ENCODE results near the gene EVA1C.

Gene EVA1C

DNA sequence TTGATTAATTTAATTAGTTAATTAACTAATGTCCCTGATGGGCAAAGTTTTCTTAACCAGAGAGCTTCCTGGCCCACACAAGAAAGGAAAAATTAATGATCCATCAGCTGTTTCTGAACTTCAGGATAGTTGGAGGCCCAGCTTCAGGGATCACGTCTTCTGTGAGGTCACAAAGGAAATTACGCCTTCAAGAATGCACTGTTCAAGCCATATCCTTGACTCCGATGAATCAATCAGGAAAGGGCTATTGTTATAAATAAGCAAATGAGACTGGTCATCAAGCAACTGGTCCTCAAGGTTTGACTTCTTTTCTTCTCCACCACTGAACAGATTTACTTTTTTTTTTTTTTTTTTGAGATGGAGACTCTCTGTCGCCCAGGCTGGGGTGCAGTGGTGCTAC, 132.2 kb downstream of the EVA1C start:
- DNase-seq (ENCODE audit: extremely low read depth, low read depth) = no peak
- TF ChIP-seq, protein P1, sequence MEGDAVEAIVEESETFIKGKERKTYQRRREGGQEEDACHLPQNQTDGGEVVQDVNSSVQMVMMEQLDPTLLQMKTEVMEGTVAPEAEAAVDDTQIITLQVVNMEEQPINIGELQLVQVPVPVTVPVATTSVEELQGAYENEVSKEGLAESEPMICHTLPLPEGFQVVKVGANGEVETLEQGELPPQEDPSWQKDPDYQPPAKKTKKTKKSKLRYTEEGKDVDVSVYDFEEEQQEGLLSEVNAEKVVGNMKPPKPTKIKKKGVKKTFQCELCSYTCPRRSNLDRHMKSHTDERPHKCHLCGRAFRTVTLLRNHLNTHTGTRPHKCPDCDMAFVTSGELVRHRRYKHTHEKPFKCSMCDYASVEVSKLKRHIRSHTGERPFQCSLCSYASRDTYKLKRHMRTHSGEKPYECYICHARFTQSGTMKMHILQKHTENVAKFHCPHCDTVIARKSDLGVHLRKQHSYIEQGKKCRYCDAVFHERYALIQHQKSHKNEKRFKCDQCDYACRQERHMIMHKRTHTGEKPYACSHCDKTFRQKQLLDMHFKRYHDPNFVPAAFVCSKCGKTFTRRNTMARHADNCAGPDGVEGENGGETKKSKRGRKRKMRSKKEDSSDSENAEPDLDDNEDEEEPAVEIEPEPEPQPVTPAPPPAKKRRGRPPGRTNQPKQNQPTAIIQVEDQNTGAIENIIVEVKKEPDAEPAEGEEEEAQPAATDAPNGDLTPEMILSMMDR (IDR thresholded peaks at IDR 0.05; ENCODE audit: low read depth, low read length) = no peak

GRCh38 chr21:32545948-32546441, 133.5 kb downstream of the EVA1C start:
- no peak for DNase-seq (ENCODE audit: extremely low read depth, low read depth)
- TF ChIP-seq, protein P1 (IDR thresholded peaks at IDR 0.05; ENCODE audit: low read depth, low read length) = no peak

GRCh38 chr21:32547018-32547417, 134.5 kb downstream of the EVA1C start:
- TF ChIP-seq, protein P1 (IDR thresholded peaks at IDR 0.05; ENCODE audit: low read depth, low read length) = no peak
- DNase-seq (ENCODE audit: extremely low read depth, low read depth) = no peak

DNA sequence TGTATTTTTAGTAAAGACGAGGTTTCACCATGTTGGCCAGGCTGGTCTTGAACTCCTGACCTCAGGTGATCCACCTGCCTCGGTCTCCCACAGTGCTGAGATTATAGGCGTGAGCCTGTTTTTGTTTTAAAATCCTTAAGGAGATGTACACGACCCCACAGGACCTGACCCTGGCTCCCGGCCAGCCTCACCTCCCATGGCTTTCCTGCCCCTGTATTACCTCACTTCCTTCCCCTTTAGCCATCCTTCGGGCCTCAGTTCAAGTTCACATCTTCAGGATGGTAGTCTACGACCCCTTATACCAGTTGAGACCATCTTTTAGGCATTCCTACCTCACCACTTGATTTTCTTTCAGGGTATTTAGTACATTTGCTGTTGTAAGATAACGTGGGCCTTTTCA, 136.5 kb downstream of the EVA1C start:
- TF ChIP-seq, protein P1 (IDR thresholded peaks at IDR 0.05; ENCODE audit: low read depth, low read length) = no peak
- no peak for DNase-seq (ENCODE audit: extremely low read depth, low read depth)

GRCh38 chr21:32549440-32549839, 136.9 kb downstream of the EVA1C start:
- no peak for DNase-seq (ENCODE audit: extremely low read depth, low read depth)
- TF ChIP-seq, protein P1 (IDR thresholded peaks at IDR 0.05; ENCODE audit: low read depth, low read length) = no peak

DNA sequence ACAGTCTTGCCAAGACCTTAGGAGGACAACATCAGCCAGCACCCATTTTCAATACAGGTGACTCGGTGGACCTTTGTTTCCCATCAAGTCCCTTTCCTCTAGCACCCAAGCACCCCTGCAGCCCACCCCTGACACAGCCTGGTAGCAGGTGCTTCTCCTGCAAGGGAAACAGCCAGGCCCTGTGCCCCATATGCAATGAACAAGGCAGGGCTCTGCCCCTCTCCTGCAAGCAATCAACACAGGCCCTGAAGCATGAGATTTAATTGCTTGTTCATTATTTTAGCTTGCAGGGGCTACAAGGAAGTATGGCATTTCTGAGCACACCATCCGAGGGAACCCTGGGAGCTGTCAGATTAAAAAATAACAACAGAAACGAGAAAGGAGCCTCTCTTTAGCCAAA, 137.4 kb downstream of the EVA1C start:
- TF ChIP-seq, protein P1 (IDR thresholded peaks at IDR 0.05; ENCODE audit: low read depth, low read length) = no peak

GRCh38 chr21:32554832-32555638, 142.5 kb downstream of the EVA1C start:
- TF ChIP-seq, protein P1 (IDR thresholded peaks at IDR 0.05; ENCODE audit: low read depth, low read length) = no peak
- peak; percentile 48 for DNase-seq (ENCODE audit: extremely low read depth, low read depth)

More for the DNA sequence above, 137.4 kb downstream of the EVA1C start:
- DNase-seq (ENCODE audit: extremely low read depth, low read depth) = no peak

Data from AG09319 (cell line).